Sigmoid colon (tissue), 4 donors: ENCODE data around the gene INTS3.

Source experiments
- CTCF ChIP-seq, 4 experiments: fragments of 450-650 bp in 3 of 4; fragments of 200-600 bp in 1 of 4; IDR thresholded peaks; one replicate each; pipeline ENCODE4 v1.5.1; 2016 to 2019; ENCODE audit warnings: antibody characterized with exemption in 4 of 4, mild to moderate bottlenecking in 3 of 4, moderate library complexity in 2 of 4
- EP300 ChIP-seq, 4 donors: sonication (generic); formaldehyde crosslinking; IDR thresholded peaks; one replicate each; pipeline ENCODE4 v1.6.1; 2017; ENCODE audit warnings: antibody characterized with exemption in 4 of 4
- POLR2A ChIP-seq, 2 donors: fragments of 450-650 bp; IDR thresholded peaks; one replicate each; pipeline ENCODE4 v1.6.1; 2016; ENCODE audit warnings: antibody characterized with exemption in 2 of 2, mild to moderate bottlenecking in 2 of 2, moderate library complexity in 2 of 2

- TF ChIP-seq CTCF (IDR thresholded peaks at IDR 0.05): no peak
- no peak for TF ChIP-seq EP300 (IDR thresholded peaks at IDR 0.05)
- TF ChIP-seq POLR2A (IDR thresholded peaks at IDR 0.05): no peak
Measured at GRCh38 chr1:153816283-153816889, 88.5 kb downstream of the INTS3 start.
